ENCODE results near the gene PHF14.

- TF ChIP-seq POLR2A (IDR thresholded peaks at IDR 0.05): no peak
- TF ChIP-seq, protein P1, sequence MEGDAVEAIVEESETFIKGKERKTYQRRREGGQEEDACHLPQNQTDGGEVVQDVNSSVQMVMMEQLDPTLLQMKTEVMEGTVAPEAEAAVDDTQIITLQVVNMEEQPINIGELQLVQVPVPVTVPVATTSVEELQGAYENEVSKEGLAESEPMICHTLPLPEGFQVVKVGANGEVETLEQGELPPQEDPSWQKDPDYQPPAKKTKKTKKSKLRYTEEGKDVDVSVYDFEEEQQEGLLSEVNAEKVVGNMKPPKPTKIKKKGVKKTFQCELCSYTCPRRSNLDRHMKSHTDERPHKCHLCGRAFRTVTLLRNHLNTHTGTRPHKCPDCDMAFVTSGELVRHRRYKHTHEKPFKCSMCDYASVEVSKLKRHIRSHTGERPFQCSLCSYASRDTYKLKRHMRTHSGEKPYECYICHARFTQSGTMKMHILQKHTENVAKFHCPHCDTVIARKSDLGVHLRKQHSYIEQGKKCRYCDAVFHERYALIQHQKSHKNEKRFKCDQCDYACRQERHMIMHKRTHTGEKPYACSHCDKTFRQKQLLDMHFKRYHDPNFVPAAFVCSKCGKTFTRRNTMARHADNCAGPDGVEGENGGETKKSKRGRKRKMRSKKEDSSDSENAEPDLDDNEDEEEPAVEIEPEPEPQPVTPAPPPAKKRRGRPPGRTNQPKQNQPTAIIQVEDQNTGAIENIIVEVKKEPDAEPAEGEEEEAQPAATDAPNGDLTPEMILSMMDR (IDR thresholded peaks at IDR 0.05): no peak
Measured at GRCh38 chr7:11208883-11209465, 235.3 kb downstream of the PHF14 start.
